Colonic mucosa (tissue), 4 donors: ENCODE measurements around the gene PDE4D. TPM values are rescaled to one million over a fixed set of nuclear protein-coding genes. Genes with fewer than 3 reads are reported as not detected.

ENCODE experiments used
- DNase-seq: peaks from one replicate; pipeline ENCODE4 v3.0.0-alpha.2; 2020
- H3K27ac ChIP-seq: fragments of 200-600 bp; one replicate; pipeline ENCODE4 v1.8.0; 2021
- H3K27me3 ChIP-seq: fragments of 200-600 bp; one replicate; pipeline ENCODE4 v1.8.0; 2021
- H3K36me3 ChIP-seq: fragments of 200-600 bp; one replicate; pipeline ENCODE4 v1.8.0; 2021
- H3K4me1 ChIP-seq: fragments of 200-600 bp; one replicate; pipeline ENCODE4 v1.8.0; 2021; ENCODE audit warnings: mild to moderate bottlenecking
- H3K4me3 ChIP-seq: fragments of 200-600 bp; one replicate; pipeline ENCODE4 v1.8.0; 2021
- H3K9ac ChIP-seq, 2 donors: one replicate each; pipeline ENCODE4 v1.7.0; 2013; ENCODE audit warnings: control low read depth in 2 of 2, low read depth in 2 of 2, low read length in 2 of 2
- H3K9me3 ChIP-seq: fragments of 200-600 bp; one replicate; pipeline ENCODE4 v1.8.0; 2021
- CTCF ChIP-seq: fragments of 200-600 bp; IDR thresholded peaks from one replicate; pipeline ENCODE4 v1.8.0; 2022; ENCODE audit warnings: antibody characterized with exemption, mild to moderate bottlenecking
- intact Hi-C: fragments of 100-400 bp; cut with DNase I; formaldehyde crosslinking; loops from one replicate; pipeline ENCODE4 v1.14.1; 2022
- total RNA-seq, 2 donors: library from RNA; stranded (reverse); fragmentation: NEBNext Ultra II Directional in 1 of 2; extraction: Animal tissue kit (Norgen Biotek cat#: 25700) in 1 of 2; gene quantifications; one replicate each; pipeline ENCODE4 v1.2.1, GENCODE V29; 2021
- donor health status: healthy.
- donor health status: DM: no; HTN: no; CAD: no.
- donor health status: DM: no; HTN: no; CAD: no.

PDE4D gene
- total RNA-seq, 2 donors from 2014 or later: 23.1 to 53.7 TPM

GRCh38 chr5:59856358-59856757 is 37.2 kb downstream of the PDE4D start:
- TF ChIP-seq CTCF: no peak
- no peaks in the 10 kb centered on the region for H3K4me1 ChIP-seq
- H3K9me3 ChIP-seq: no peaks in the 10 kb centered on the region
- H3K27me3 ChIP-seq: no peaks in the 10 kb centered on the region
- H3K27ac ChIP-seq: no peak overlapping the region
- H3K9ac ChIP-seq: no peak overlapping the region
- no peak for DNase-seq
- no peak overlapping the region for H3K4me3 ChIP-seq
- intact Hi-C loops: no loop called here
- no peaks in the 10 kb centered on the region for H3K36me3 ChIP-seq

GRCh38 chr5:59850766-59851165 is 42.8 kb downstream of the PDE4D start:
- no peak for DNase-seq
- Histone ChIP-seq H3K9me3 (no peaks in the 10 kb centered on the region), H3K4me3 (no peak overlapping the region), H3K9ac (no peak overlapping the region), H3K36me3 (no peaks in the 10 kb centered on the region), H3K4me1 (no peaks in the 10 kb centered on the region), H3K27ac (no peak overlapping the region), H3K27me3 (no peaks in the 10 kb centered on the region)
- no peak for TF ChIP-seq CTCF
- intact Hi-C loops: no loop called here

GRCh38 chr5:59847586-59847985 is 45.9 kb downstream of the PDE4D start:
- Histone ChIP-seq H3K27me3 (no peaks in the 10 kb centered on the region), H3K4me1 (no peaks in the 10 kb centered on the region), H3K4me3 (no peak overlapping the region), H3K9me3 (no peaks in the 10 kb centered on the region), H3K9ac (no peak overlapping the region), H3K27ac (no peak overlapping the region), H3K36me3 (no peaks in the 10 kb centered on the region)
- TF ChIP-seq CTCF: no peak
- intact Hi-C loops: no loop called here
- no peak for DNase-seq

- no peak for DNase-seq
- no peak overlapping the region for H3K4me3 ChIP-seq
- no peaks in the 10 kb centered on the region for H3K9me3 ChIP-seq
- intact Hi-C loops: no loop called here
- no peaks in the 10 kb centered on the region for H3K27me3 ChIP-seq
- H3K27ac ChIP-seq: no peak overlapping the region
- no peaks in the 10 kb centered on the region for H3K36me3 ChIP-seq
- no peaks in the 10 kb centered on the region for H3K4me1 ChIP-seq
- H3K9ac ChIP-seq: no peak overlapping the region
- TF ChIP-seq CTCF: no peak
These were observed 47.8 kb downstream of the PDE4D start for GRCh38 chr5:59845730-59846129.

- no peak overlapping the region for H3K27ac ChIP-seq
- H3K4me3 ChIP-seq: no peak overlapping the region
- no peaks in the 10 kb centered on the region for H3K9me3 ChIP-seq
- H3K36me3 ChIP-seq: no peaks in the 10 kb centered on the region
- DNase-seq: no peak
- no peak overlapping the region for H3K9ac ChIP-seq
- intact Hi-C loops: no loop called here
- no peaks in the 10 kb centered on the region for H3K27me3 ChIP-seq
- H3K4me1 ChIP-seq: no peaks in the 10 kb centered on the region
- no peak for TF ChIP-seq CTCF
These were observed 49.9 kb downstream of the PDE4D start for GRCh38 chr5:59843511-59844213.
